GM12878 (cell line): ENCODE results near the gene FANCD2OS.

Experiments
- BHLHE40 ChIP-seq, 2 experiments: fragments of 450-650 bp in 1 of 2; IDR thresholded peaks; 2 replicates each; pipeline ENCODE4 v1.6.1; 2011 to 2017; ENCODE audit warnings: low read depth in 2 of 2, borderline replicate concordance in 1 of 2, improper control_type of control experiment in 1 of 2, low read length in 1 of 2, mild to moderate bottlenecking in 1 of 2
- CREB1 ChIP-seq: IDR thresholded peaks from 2 replicates; pipeline ENCODE4 v1.6.1; 2012; ENCODE audit warnings: low read depth, mild to moderate bottlenecking, inconsistent platforms
- CTCF ChIP-seq, 3 experiments: IDR thresholded peaks in 2 of 3; conservative IDR thresholded peaks in 1 of 3; 2 replicates each; pipeline ENCODE4 v1.5.1; 2011; ENCODE audit warnings: low read depth in 3 of 3, low read length in 3 of 3, mild to moderate bottlenecking in 3 of 3, control low read depth in 2 of 3, moderate library complexity in 2 of 3, inconsistent platforms in 1 of 3, mixed read lengths in 1 of 3; ENCODE audit not compliant: control insufficient read depth in 2 of 3, insufficient read depth in 1 of 3; ENCODE audit errors: extremely low read depth in 1 of 3
- EZH2 ChIP-seq: IDR thresholded peaks from 2 replicates; pipeline ENCODE4 v1.6.1; 2012; ENCODE audit warnings: low read depth, mild to moderate bottlenecking, control low read depth, inconsistent platforms, low read length, borderline replicate concordance; ENCODE audit not compliant: control insufficient read depth
- HDAC6 ChIP-seq: fragments of 200-600 bp; sonication (generic); IDR thresholded peaks from one replicate; pipeline ENCODE4 v1.8.0; 2017; ENCODE audit warnings: antibody characterized with exemption; ENCODE audit not compliant: unreplicated experiment
- NR2C2 ChIP-seq: IDR thresholded peaks from 2 replicates; pipeline ENCODE4 v1.6.1; 2011; ENCODE audit warnings: borderline replicate concordance, low read depth; ENCODE audit not compliant: control insufficient read depth, insufficient read length
- POLR2A ChIP-seq: IDR thresholded peaks from 2 replicates; pipeline ENCODE4 v1.6.1; 2011; ENCODE audit warnings: low read depth, mild to moderate bottlenecking, low read length
- RELA ChIP-seq: fragments of 450-650 bp; IDR thresholded peaks from 2 replicates; pipeline ENCODE4 v1.8.0; 2014; ENCODE audit warnings: borderline replicate concordance; ENCODE audit not compliant: partially characterized antibody
- SUZ12 ChIP-seq: fragments of 200-600 bp; sonication (generic); IDR thresholded peaks from one replicate; pipeline ENCODE4 v1.6.1; 2018; ENCODE audit warnings: antibody characterized with exemption, mild to moderate bottlenecking; ENCODE audit not compliant: unreplicated experiment
- TAF1 ChIP-seq: IDR thresholded peaks from 2 replicates; pipeline ENCODE4 v1.6.1; 2011; ENCODE audit warnings: mild to moderate bottlenecking, low read depth, low read length, borderline replicate concordance
- ZNF217 ChIP-seq: fragments of 450-650 bp; IDR thresholded peaks from 2 replicates; pipeline ENCODE4 v1.6.1; 2017; ENCODE audit warnings: antibody characterized with exemption, mild to moderate bottlenecking
- TF ChIP-seq, protein P1 (sequence below): IDR thresholded peaks from 2 replicates; pipeline ENCODE4 v1.6.1; 2012; ENCODE audit warnings: low read depth, low read length, improper control_type of control experiment

DNA sequence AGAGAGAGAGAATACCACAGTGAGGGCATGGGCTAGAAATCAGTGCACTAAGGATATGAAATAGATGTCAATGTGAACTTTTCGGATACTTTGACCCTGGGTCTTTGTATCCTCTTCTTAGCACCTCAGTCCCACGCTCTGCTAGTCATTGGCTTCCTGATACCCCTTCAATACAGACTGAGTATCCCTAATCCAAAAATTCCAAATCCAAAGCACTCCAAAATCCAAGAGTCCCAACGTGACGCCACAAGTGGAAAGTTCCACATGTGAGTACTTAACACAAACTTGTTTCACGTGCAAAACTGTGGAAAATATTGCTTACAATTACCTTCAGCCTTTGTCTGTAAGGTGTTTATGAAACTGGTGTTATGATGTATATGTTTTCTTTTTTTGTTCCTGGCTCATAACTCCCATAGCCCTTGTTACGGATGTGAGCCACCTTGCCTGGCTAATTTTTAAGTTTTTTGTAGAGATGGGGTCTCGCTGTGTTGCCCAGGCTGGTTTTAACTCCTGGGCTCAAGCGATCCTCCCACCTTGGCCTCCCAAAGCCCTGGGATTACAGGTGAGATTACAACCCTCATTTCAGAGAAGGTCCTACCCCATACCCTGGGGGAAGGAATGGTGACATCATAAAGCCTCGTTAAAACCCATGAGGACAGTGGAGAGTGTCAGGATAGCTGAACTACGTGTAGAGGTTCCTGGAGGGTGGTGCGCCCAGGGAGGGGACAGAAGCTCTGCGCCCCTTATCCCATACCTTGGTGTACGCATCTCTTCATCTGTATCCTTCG is 46.5 kb upstream of the FANCD2OS start:
- TF ChIP-seq NR2C2 (no peak), CREB1 (no peak), TAF1 (no peak), CTCF (IDR thresholded peaks at IDR 0.05 in 2 of 3, conservative IDR thresholded peaks at IDR 0.05 in 1 of 3; ENCODE audit: control insufficient read depth in 2 of 3, extremely low read depth in 1 of 3, insufficient read depth in 1 of 3, low read depth in 3 of 3, low read length in 3 of 3) (no peak), ZNF217 (no peak), POLR2A (peak; percentile 58), EZH2 (no peak), BHLHE40 (IDR thresholded peaks at IDR 0.05; ENCODE audit: borderline replicate concordance in 1 of 2, low read depth in 2 of 2, low read length in 1 of 2) (no peak), SUZ12 (no peak), RELA (no peak), HDAC6 (no peak)
- TF ChIP-seq, protein P1, sequence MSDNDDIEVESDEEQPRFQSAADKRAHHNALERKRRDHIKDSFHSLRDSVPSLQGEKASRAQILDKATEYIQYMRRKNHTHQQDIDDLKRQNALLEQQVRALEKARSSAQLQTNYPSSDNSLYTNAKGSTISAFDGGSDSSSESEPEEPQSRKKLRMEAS, result no peak
